Transverse colon (tissue), 4 donors: Measurements from ENCODE around the gene KLHL36. TPM values are rescaled to one million over a fixed set of nuclear protein-coding genes. Genes with fewer than 3 reads are reported as not detected.
"Not testable (repeated sequence)": the region's sequence is repeated elsewhere in the genome, so short reads cannot be mapped to it uniquely, and the experiment has no call there.

Experiments used
- DNase-seq: peaks from one replicate; pipeline ENCODE4 v3.0.0-alpha.2; 2019
- H3K27ac ChIP-seq, 4 donors: fragments of 200-600 bp; sonication (generic); 2 replicates each; pipeline ENCODE4 v1.5.1; 2016 to 2018; ENCODE audit warnings: inconsistent platforms in 4 of 4
- H3K27me3 ChIP-seq: fragments of 200-600 bp; sonication (generic); 2 replicates; pipeline ENCODE4 v1.5.1; 2017; ENCODE audit warnings: inconsistent platforms
- H3K36me3 ChIP-seq, 4 donors: fragments of 200-600 bp; sonication (generic); 2 replicates each; pipeline ENCODE4 v1.5.1; 2017 to 2019; ENCODE audit warnings: inconsistent platforms in 4 of 4
- H3K4me1 ChIP-seq, 4 donors: fragments of 200-600 bp; sonication (generic); 2 replicates each; pipeline ENCODE4 v1.5.1; 2017 to 2020; ENCODE audit warnings: inconsistent platforms in 4 of 4
- H3K4me3 ChIP-seq, 4 donors: fragments of 200-600 bp; sonication (generic); 1 replicate in 1 of 4; 2 replicates in 3 of 4; pipeline versions ENCODE4 v1.5.1 to v1.6.1; 2017 to 2019; ENCODE audit warnings: inconsistent platforms in 4 of 4
- H3K9me3 ChIP-seq, 2 donors: fragments of 200-600 bp; sonication (generic); 2 replicates each; pipeline ENCODE4 v1.5.1; 2017 to 2019; ENCODE audit warnings: inconsistent platforms in 2 of 2
- CTCF ChIP-seq, 5 experiments: fragments of 200-600 bp in 3 of 5; fragments of 450-650 bp in 2 of 5; sonication (generic) in 3 of 5; IDR thresholded peaks; 1 replicate in 2 of 5; 2 replicates in 3 of 5; pipeline ENCODE4 v1.5.1; 2016 to 2017; ENCODE audit warnings: antibody characterized with exemption in 5 of 5, inconsistent platforms in 3 of 5, mild to moderate bottlenecking in 2 of 5, moderate library complexity in 1 of 5
- EP300 ChIP-seq: sonication (generic); formaldehyde crosslinking; IDR thresholded peaks from one replicate; pipeline ENCODE4 v1.6.1; 2017; ENCODE audit warnings: antibody characterized with exemption, low read depth
- POLR2A ChIP-seq: fragments of 450-650 bp; IDR thresholded peaks from one replicate; pipeline ENCODE4 v1.6.1; 2016; ENCODE audit warnings: antibody characterized with exemption, mild to moderate bottlenecking, moderate library complexity
- POLR2AphosphoS5 ChIP-seq, 3 donors: sonication (generic); formaldehyde crosslinking; IDR thresholded peaks; one replicate each; pipeline ENCODE4 v1.6.1; 2016; ENCODE audit warnings: antibody characterized with exemption in 3 of 3
- WGBS, 2 donors: methylation state at CpG; one replicate each; pipeline ENCODE4 v1.1.5; 2018; ENCODE audit warnings: low coverage in 1 of 2; 5-methylcytosine and 5-hydroxymethylcytosine counted together
- in situ Hi-C, 4 donors: fragments of 200-750 bp; cut with MboI; loops; one replicate each; pipeline versions ENCODE4 v1.15.0 to v1.15.1; 2017; ENCODE audit warnings: low sequenced_read_pairs in 3 of 4, low pct_ligation_motif_present in 1 of 4, low pct_unique_long_range_greater_than_20kb in 1 of 4
- intact Hi-C: fragments of 100-400 bp; cut with DNase I; formaldehyde crosslinking; loops from one replicate; pipeline ENCODE4 v1.15.1; 2023; ENCODE audit warnings: low total_unique reads
- total RNA-seq, 4 donors: library from RNA; depleted of rRNA; stranded (reverse); fragments of >200 nt; gene quantifications; one replicate each; pipeline ENCODE4 v1.1.0, GENCODE V29; 2016

The KLHL36 gene
- total RNA-seq, 4 donors from 2014 or later = 38.0 to 75.5 (median 66.7) TPM

- 69 to 80% methylated on average over 1 to 8 of the region's 8 CpGs for WGBS, 2 donors
Measured at GRCh38 chr16:84689111-84689510, 40.8 kb downstream of the KLHL36 start.

GRCh38 chr16:84690088-84690819, 41.9 kb downstream of the KLHL36 start:
- 80 to 83% methylated on average over 3 to 6 of the region's 6 CpGs for WGBS, 2 donors
- H3K9me3 ChIP-seq = no peaks in the 10 kb centered on the region
- TF ChIP-seq CTCF (IDR thresholded peaks at IDR 0.05) (no peak), POLR2AphosphoS5 (IDR thresholded peaks at IDR 0.05) (no peak), EP300 (no peak), POLR2A (no peak)
- no peak overlapping the region for H3K4me3 ChIP-seq
- H3K27ac ChIP-seq = no peak overlapping the region
- in situ Hi-C loops = no loop called here
- H3K36me3 ChIP-seq = no peaks in the 10 kb centered on the region
- H3K27me3 ChIP-seq = no peaks in the 10 kb centered on the region
- H3K4me1 ChIP-seq = no peaks in the 10 kb centered on the region
- no peak for DNase-seq
- intact Hi-C loops = no loop called here

More at GRCh38 chr16:84689111-84689510, 40.8 kb downstream of the KLHL36 start:
- Histone ChIP-seq H3K4me3 (no peak overlapping the region), H3K9me3 (no peaks in the 10 kb centered on the region), H3K27me3 (no peaks in the 10 kb centered on the region), H3K36me3 (no peaks in the 10 kb centered on the region), H3K27ac (no peak overlapping the region), H3K4me1 (no peaks in the 10 kb centered on the region)
- in situ Hi-C loops = no loop called here
- intact Hi-C loops = no loop called here
- TF ChIP-seq EP300 (no peak), CTCF (IDR thresholded peaks at IDR 0.05) (no peak), POLR2AphosphoS5 (IDR thresholded peaks at IDR 0.05) (no peak), POLR2A (no peak)
- DNase-seq = no peak

- in situ Hi-C loops (no loop called here), intact Hi-C loops (no loop called here)
Measured at GRCh38 chr16:84692451-84693214, 44.3 kb downstream of the KLHL36 start.

GRCh38 chr16:84693869-84694268, 45.6 kb downstream of the KLHL36 start:
- DNase-seq, H3K27me3 ChIP-seq, H3K36me3 ChIP-seq, H3K4me3 ChIP-seq, H3K4me1 ChIP-seq, H3K9me3 ChIP-seq, in situ Hi-C loops, H3K27ac ChIP-seq, intact Hi-C loops: not testable (repeated sequence)
- WGBS, 2 donors = 90 to 91% methylated on average over 10 of the region's 10 CpGs

More at GRCh38 chr16:84692451-84693214, 44.3 kb downstream of the KLHL36 start:
- no peak for DNase-seq
- H3K27ac ChIP-seq = no peak overlapping the region
- no peak overlapping the region for H3K4me3 ChIP-seq
- no peaks in the 10 kb centered on the region for H3K9me3 ChIP-seq
- WGBS, 2 donors = 53 to 73% methylated on average over 5 to 6 of the region's 6 CpGs
- H3K36me3 ChIP-seq = no peaks in the 10 kb centered on the region
- H3K4me1 ChIP-seq = no peaks in the 10 kb centered on the region
- no peak for TF ChIP-seq EP300
- no peak for TF ChIP-seq CTCF (IDR thresholded peaks at IDR 0.05)
- TF ChIP-seq POLR2AphosphoS5 (IDR thresholded peaks at IDR 0.05) = no peak
- TF ChIP-seq POLR2A = no peak
- no peaks in the 10 kb centered on the region for H3K27me3 ChIP-seq
